Measurements from ENCODE around the gene LDAF1. TPM values are rescaled to one million over a fixed set of nuclear protein-coding genes. Genes with fewer than 3 reads are reported as not detected.
"Not testable (repeated sequence)": the region's sequence is repeated elsewhere in the genome, so short reads cannot be mapped to it uniquely, and the experiment has no call there.

Gene LDAF1
- total RNA-seq, 1 donor from 2014 or later, result 155 TPM

GRCh38 chr16:21161211-21161610, 2.7 kb downstream of the LDAF1 start:
- no peak for DNase-seq (ENCODE audit: low spot score)

GRCh38 chr16:21162661-21163151, 4.2 kb downstream of the LDAF1 start:
- no peak for DNase-seq (ENCODE audit: low spot score)

- DNase-seq (ENCODE audit: low spot score), result no peak
These were observed 5.1 kb downstream of the LDAF1 start for GRCh38 chr16:21163576-21163975.

- no peak for DNase-seq (ENCODE audit: low spot score)
These were observed 6.2 kb downstream of the LDAF1 start for GRCh38 chr16:21164521-21165168.

- DNase-seq (ENCODE audit: low spot score), result no peak
These were observed 8.1 kb downstream of the LDAF1 start for GRCh38 chr16:21166561-21166961.

- DNase-seq (ENCODE audit: low spot score), result no peak
These were observed 8.9 kb downstream of the LDAF1 start for GRCh38 chr16:21167360-21167759.

GRCh38 chr16:21167929-21168602, 9.6 kb downstream of the LDAF1 start:
- no peak for DNase-seq (ENCODE audit: low spot score)

- no peak for DNase-seq (ENCODE audit: low spot score)
These were observed 10.9 kb downstream of the LDAF1 start for GRCh38 chr16:21169249-21169981.

GRCh38 chr16:21170116-21170515, 11.6 kb downstream of the LDAF1 start:
- not testable (repeated sequence) for DNase-seq (ENCODE audit: low spot score)

- no peak for DNase-seq (ENCODE audit: low spot score)
These were observed 14.2 kb downstream of the LDAF1 start for GRCh38 chr16:21172650-21173049.

- no peak for DNase-seq (ENCODE audit: low spot score)
These were observed 16.9 kb downstream of the LDAF1 start for GRCh38 chr16:21175397-21175796.

GRCh38 chr16:21179126-21179982, 20.9 kb downstream of the LDAF1 start:
- DNase-seq (ENCODE audit: low spot score), result peak; percentile 15

- no peak for DNase-seq (ENCODE audit: low spot score)
These were observed 21.5 kb downstream of the LDAF1 start for GRCh38 chr16:21179983-21180365.

- DNase-seq (ENCODE audit: low spot score), result no peak
These were observed 25.5 kb downstream of the LDAF1 start for GRCh38 chr16:21183995-21184394.

- no peak for DNase-seq (ENCODE audit: low spot score)
These were observed 26.4 kb downstream of the LDAF1 start for GRCh38 chr16:21184834-21185233.

GRCh38 chr16:21185659-21186325, 27.3 kb downstream of the LDAF1 start:
- DNase-seq (ENCODE audit: low spot score), result no peak

- no peak for DNase-seq (ENCODE audit: low spot score)
These were observed 27.8 kb downstream of the LDAF1 start for GRCh38 chr16:21186326-21186691.

- no peak for DNase-seq (ENCODE audit: low spot score)
These were observed 30.8 kb downstream of the LDAF1 start for GRCh38 chr16:21189311-21189710.

GRCh38 chr16:21190013-21190412, 31.5 kb downstream of the LDAF1 start:
- no peak for DNase-seq (ENCODE audit: low spot score)

- DNase-seq (ENCODE audit: low spot score), result peak; percentile 5
These were observed 32.1 kb downstream of the LDAF1 start for GRCh38 chr16:21190599-21190998.

GRCh38 chr16:21192991-21193390, 34.5 kb downstream of the LDAF1 start:
- DNase-seq (ENCODE audit: low spot score), result no peak

Data from umbilical cord (tissue), 2 donors.